ENCODE data around the gene ROR1.

- TF ChIP-seq POLR2AphosphoS5 (IDR thresholded peaks at IDR 0.05; ENCODE audit: low read depth, low read length), result no peak
- TF ChIP-seq REST (IDR thresholded peaks at IDR 0.05; ENCODE audit: insufficient read depth in 1 of 2, low read depth in 2 of 2, low read length in 2 of 2), result no peak
- TF ChIP-seq TAF1 (IDR thresholded peaks at IDR 0.05; ENCODE audit: borderline replicate concordance, insufficient read depth, low read length), result no peak
- TF ChIP-seq SIN3A (IDR thresholded peaks at IDR 0.05; ENCODE audit: borderline replicate concordance, insufficient read depth, low read length), result no peak
These were observed 373.4 kb downstream of the ROR1 start for GRCh38 chr1:64147045-64147724.
